Peyer's patch (tissue), 4 donors: ENCODE measurements around the gene TMOD1.
A peak's percentile ranks its signal among the peaks of the same experiment; 100 is the strongest.

Experiments used
- POLR2A ChIP-seq, 2 donors: fragments of 450-650 bp; IDR thresholded peaks; one replicate each; pipeline ENCODE4 v1.5.1; 2017; ENCODE audit warnings: antibody characterized with exemption in 2 of 2, mild to moderate bottlenecking in 2 of 2, moderate library complexity in 2 of 2
- TF ChIP-seq, protein P1 (sequence below), 6 experiments: fragments of 450-650 bp in 4 of 6; fragments of 200-600 bp in 2 of 6; sonication (generic) in 1 of 6; IDR thresholded peaks; one replicate each; pipeline ENCODE4 v1.5.1; 2017 to 2019; ENCODE audit warnings: antibody characterized with exemption in 6 of 6, mild to moderate bottlenecking in 3 of 6, moderate library complexity in 1 of 6

DNA sequence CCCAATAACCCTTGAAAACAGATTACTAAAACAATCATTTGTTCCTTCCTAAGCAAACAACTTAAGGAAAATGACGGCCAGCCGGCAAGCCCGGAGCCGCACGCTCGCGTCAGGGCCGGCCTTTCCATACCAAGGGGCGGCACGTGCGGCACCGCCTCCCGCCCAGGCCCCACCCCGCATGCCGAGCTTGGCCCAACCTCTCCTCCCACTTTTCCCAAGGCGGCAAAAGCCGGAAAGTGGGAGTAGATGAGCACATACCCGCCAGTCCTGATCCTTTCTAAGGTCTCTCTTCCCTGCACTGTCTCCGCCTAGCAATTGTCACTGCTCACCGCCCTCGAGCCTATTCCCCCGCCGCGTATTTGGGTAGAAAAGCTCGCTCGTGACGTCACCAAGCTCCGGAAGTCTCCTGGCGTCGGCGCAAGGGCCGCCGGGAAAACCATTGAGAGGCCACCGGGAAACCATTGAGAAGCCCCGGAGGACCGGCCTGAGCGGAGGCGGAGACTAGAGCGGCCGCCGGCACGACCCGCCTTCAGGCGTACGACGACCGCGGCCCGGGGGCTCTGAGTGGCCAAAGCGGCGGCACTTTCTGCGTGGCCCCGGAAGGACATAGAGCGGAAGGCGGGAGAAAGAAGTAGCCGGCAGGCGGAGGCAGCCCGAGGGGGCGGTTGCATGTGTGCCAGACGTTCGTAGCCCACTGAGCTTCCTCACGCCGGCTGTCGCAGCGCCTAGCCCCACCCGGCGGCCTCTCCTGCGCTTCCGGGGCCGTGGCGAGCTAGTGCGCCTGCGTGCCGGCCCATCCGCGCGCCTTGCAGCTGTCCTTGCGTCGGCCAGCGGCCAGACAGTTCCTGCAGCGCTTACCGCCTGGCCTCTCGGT is 131.8 kb downstream of the TMOD1 start, which contains the start of the genes NCBP1 and TSTD2:
- peak; percentile 88 to 91 for TF ChIP-seq POLR2A (IDR thresholded peaks at IDR 0.05)
- TF ChIP-seq, protein P1, sequence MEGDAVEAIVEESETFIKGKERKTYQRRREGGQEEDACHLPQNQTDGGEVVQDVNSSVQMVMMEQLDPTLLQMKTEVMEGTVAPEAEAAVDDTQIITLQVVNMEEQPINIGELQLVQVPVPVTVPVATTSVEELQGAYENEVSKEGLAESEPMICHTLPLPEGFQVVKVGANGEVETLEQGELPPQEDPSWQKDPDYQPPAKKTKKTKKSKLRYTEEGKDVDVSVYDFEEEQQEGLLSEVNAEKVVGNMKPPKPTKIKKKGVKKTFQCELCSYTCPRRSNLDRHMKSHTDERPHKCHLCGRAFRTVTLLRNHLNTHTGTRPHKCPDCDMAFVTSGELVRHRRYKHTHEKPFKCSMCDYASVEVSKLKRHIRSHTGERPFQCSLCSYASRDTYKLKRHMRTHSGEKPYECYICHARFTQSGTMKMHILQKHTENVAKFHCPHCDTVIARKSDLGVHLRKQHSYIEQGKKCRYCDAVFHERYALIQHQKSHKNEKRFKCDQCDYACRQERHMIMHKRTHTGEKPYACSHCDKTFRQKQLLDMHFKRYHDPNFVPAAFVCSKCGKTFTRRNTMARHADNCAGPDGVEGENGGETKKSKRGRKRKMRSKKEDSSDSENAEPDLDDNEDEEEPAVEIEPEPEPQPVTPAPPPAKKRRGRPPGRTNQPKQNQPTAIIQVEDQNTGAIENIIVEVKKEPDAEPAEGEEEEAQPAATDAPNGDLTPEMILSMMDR (IDR thresholded peaks at IDR 0.05): peak in 3 of 6 experiments; percentile 12 to 17 (median 15)
